Stimulated activated CD8-positive, alpha-beta memory T cell treated with anti-CD3 and anti-CD28 coated beads, Interleukin-12 subunit alpha, Interleukin-12 subunit beta, amount 100 ng/mL, for 4 hours (primary cell): ENCODE data around the gene LTK.
A peak's percentile ranks its signal among the peaks of the same experiment; 100 is the strongest.

Experiments
- DNase-seq: peaks from one replicate; pipeline ENCODE4 v3.0.0-alpha.2; 2020; ENCODE audit warnings: low read depth

Gene LTK

DNA sequence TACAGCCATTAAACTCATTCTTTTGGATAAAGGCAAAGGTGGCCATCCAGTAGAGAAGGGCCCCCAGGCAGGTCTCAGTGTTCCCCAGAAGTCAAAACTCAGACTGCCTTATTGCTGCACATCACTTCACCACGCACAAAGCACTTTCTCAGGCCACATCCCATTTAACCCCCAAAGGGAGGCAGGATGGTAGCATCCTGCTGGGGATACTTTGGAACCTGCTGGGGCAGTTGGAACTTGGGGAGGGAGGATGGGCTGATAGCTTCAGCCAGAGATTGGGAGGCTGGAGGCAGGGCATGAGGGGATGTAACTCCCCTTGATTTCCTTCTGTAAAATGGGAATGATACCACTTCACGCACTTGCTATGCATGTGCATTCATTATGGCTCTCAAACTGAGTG is 15.0 kb downstream of the LTK start:
- no peak for DNase-seq

DNA sequence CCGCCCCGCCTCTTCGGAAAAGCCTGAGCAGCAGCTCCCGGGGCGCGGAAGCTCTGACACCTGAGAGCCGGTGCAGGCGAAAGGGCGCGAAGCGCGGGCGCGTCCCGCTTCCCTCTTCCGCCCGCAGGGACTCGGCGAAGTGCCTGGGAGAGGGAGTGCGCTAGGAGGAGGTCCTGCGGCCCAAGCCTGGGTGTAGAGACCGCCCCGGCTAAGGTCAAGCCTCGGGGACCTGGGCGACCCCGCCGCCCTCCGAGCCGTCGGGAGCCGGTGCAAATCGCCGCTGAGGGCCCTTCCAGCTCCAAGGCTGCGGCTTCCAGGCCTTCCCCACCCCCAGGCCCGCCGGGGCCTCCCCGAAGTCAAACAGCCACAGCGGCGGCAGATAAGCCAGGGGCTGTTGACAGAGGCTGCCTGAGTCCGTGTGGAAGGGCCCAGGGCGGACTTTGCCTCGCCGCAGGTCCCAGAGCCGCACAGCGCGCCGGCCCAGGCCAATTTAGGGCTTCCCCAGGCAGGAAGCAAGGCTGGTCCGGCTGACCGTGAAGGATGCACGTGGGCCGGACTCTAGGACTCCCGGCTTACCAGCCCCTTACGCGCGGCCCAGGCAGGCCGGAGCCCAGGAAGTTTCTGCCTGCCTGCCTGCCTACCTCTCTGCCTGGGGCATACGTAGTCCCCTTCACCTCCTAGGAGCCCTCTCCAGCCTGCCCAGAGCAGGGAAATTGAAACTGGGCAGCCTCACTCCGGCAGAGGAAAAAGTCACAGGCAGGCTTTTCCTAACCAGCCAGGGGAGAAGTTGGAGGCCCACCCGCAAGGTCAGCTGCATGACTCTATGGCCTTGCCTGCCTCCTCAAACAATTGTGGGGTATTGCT is 17.7 kb downstream of the LTK start:
- DNase-seq = no peak

- DNase-seq = no peak
Observed at GRCh38 chr15:41494922-41495735, 18.5 kb downstream of the LTK start.

GRCh38 chr15:41494190-41494921 is 19.3 kb downstream of the LTK start:
- no peak for DNase-seq

DNA sequence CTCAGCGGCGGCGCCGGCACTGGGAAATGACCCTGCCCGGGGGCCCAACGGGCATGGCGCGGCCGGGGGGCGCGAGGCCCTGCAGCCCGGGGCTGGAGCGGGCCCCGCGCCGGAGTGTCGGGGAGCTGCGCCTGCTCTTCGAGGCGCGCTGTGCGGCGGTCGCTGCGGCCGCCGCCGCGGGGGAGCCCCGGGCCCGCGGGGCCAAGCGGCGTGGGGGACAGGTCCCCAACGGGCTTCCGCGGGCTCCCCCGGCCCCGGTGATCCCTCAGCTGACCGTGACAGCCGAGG is 19.8 kb downstream of the LTK start:
- DNase-seq = no peak

GRCh38 chr15:41493205-41493901 is 20.3 kb downstream of the LTK start, which contains the start of gene ITPKA:
Gene ITPKA, plus strand, starts transcription at chr15:41493874. Its CDS starts 54 bp downstream, at chr15:41493928.
- DNase-seq = peak; percentile 81

GRCh38 chr15:41492597-41493204 is 20.9 kb downstream of the LTK start:
- DNase-seq = no peak

DNA sequence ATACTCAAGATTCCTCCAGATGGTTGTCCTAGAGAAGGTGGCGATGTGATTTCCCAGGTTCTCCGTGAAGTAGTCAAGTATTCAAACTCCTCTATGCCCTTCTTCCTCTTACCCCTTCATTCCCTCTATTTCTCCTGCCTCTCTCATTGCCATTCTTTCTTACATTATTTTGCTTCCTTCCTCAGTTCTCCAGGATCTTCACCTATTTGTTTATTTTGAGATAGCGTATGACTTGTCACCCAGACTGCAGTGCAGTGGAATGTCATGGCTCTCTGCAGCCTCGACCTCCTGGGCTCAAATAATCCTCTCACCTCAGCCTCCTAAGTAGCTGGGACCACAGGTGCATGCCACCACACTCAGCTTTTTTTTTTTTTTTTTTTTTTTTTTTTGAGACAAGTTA is 21.7 kb downstream of the LTK start:
- DNase-seq = no peak

DNA sequence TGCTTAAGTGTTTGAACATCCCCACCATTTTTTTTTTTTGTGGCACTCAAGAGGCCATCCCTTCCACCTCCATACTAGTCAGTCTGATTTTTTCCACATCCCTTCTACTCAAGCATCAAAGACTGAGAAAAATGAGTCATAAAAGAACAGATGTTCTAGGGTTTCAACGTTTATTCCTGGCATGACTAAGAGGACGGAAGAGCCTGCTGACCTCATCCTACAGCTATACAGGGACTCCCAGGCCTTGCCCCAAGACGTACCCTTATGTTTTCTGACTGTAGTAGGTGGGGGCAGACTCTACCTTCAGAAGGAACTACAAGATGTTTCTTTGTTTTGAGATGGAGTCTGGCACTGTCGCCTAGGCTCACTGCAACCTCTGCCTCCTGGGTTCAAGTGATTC is 23.3 kb downstream of the LTK start:
- DNase-seq = no peak

- no peak for DNase-seq
Observed at GRCh38 chr15:41489641-41490040, 24.0 kb downstream of the LTK start.

- DNase-seq = no peak
Observed at GRCh38 chr15:41487802-41488201, 25.8 kb downstream of the LTK start.

- no peak for DNase-seq
Observed at GRCh38 chr15:41487381-41487780, 26.2 kb downstream of the LTK start.

DNA sequence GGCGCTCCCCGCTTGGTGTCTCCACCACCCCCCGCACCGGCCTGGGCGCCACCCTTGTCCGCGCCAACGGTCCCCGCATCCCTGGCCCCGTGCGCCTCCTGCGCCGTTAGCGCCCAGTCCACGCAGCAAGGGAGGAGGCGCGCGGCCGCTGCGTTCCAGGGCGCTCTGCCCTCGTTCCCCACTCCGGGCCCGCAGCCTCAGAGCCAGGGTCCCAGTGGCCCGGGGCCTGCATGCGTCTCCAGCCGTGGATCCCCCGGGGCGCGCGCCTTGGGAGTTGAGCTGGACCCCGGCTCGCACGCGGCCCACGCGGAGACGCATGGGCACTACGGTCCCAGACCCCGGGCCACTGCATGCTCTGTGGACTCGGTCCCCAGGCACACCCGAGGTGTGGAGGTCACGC is 27.3 kb downstream of the LTK start:
- no peak for DNase-seq

DNA sequence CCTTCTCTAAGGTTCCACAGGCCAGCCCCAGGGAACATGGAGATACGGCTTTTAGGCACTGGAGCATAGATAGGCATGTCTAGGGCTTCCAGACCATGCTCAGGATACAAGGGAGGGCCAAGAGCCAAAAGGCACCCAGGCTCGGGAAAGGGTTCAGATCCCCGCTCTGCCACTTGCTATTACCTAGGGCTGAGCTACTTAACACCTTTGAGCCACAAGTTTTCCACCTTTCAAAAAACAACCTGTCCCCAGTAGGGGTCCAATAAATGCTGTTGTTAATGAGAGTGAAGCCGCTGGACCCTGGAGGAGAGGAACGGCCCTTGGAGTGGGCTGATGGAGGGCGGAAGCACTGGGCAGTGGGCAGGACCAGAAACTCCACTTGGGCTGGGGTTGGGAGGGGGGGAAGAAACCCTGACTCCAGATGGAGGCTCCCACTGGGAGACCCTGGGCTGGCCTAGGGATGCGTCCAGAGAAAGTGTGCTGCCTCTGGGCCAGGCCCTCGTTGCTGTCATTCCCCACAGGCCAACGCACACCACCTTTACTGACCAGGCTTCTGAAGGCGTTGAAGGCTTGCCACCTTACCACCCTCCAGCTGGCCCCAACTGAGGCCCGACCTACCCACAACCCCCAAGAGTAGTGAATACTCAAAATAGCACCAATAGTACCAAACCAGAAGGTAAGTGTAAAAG is 28.5 kb downstream of the LTK start:
- no peak for DNase-seq

- no peak for DNase-seq
Observed at GRCh38 chr15:41483519-41483918, 30.1 kb downstream of the LTK start.

GRCh38 chr15:41483115-41483514 is 30.5 kb downstream of the LTK start:
- DNase-seq = peak; percentile 20

DNA sequence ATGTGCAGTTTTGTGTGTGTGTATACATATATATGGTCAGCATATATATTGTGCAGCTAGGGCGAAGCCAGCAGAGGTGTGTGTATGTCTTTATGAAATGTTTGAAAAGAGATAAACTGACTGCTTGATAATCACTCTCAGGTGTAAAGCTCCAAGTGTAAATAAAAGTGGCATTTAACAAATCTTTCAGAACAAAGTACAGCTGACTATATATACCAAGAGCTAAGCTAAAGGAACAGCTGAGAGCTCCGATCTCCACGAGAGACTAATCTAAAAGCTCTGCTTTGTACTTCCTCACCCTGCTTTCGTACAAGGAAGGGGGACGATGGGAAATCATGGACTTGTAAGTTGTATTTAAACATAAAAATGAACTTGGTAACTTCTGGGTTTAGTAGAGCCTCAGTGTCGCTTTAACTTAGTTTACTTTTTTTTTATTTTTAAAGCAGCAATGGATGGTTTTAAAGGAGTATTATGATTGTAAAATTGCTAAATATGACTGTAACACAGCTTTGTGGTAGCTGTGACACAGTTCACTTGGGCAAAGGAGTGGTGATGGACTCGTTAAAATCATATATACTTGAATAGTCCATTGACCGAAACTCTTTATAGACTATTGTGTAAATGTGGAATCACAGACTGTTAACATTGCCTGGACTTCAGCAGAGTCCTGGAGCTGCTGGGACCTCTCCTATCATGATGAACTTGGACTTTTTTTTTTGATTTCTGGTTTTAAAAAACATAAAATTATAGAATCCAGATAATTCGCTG is 31.3 kb downstream of the LTK start:
- no peak for DNase-seq

DNA sequence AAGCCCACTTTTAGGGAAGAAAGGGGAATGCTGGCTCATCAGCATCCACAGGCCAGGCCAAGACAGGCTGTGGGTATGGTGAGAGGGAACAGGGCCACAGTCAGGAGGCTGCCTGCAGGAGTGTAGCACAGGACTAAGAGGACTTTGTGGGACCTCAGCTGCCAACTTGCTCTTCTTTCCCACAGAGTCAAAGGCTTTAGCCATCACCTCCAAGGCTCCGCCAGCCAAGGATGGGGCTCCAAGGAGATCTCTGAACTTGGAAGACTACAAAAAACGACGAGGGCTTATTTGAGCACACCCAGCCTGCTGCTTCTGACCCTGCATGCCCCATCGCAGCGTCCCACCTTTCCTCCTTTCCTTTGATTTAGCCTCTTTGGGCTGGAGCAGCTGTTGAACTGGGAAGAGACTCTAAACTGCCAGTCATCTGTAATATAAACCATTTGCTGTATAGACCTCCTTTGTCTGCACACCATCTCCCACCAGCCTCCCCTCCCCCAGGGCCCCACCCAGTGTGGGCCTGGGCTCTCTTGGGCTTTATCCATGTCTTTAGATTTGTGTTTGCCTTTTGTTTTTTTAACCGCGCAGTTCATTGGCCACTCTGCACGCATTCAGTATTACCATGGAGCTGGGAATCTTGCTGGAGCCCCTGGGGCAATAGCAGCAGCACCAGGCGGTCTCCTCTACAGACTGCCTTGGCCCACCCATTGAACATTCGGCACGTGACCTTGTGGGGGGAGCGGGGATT is 33.1 kb downstream of the LTK start:
- no peak for DNase-seq

DNA sequence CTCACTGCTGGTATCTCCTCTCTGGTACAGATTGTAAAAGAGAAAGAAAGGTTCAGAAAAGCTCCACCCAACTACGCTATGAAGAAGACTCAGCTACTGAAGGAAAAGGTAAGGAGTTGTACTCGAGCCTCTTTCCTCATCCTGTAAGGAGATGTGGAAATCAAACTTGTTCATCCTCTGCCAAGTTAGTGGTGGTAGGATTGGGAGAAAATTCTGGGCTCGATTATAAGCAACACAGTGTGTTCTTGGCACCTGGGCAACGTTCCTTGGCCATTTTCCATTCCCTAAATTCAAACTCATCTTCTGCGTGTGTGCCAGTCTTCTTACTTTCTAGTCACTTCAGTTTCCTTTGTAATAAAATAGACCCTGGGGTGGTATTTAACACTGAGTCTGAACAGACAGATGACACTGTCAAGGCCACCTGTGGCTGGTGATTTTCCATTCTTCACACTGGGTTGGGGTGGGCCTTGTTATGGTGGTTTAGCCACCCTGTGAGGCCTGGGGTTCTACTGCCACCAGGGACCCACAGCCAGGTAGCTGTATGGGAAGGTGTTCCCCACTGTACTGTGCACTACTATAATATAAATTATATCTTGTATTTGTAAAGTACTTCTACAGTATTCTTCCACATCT is 37.1 kb downstream of the LTK start:
- no peak for DNase-seq
